Caco-2 (cell line): Measurements from ENCODE around the gene MAPKAP1. TPM values are rescaled to one million over a fixed set of nuclear protein-coding genes. Genes with fewer than 3 reads are reported as not detected.

Experiments used
- BruUV-seq: library from RNA; stranded (reverse); fragments of 400-500 nt; replicated peaks from 2 replicates; lab custom pipeline; 2021; lab: Mats Ljungman, UMichigan
- CTCF ChIA-PET: fragments of 300-600 bp; sonication (Branson Sonifier 250); formaldehyde crosslinking; loops from one replicate; lab custom pipeline; 2022; ENCODE audit warnings: antibody characterized with exemption; lab: Charles Lee
- POLR2A ChIA-PET: fragments of 300-600 bp; sonication (Branson Sonifier 250); formaldehyde crosslinking; loops from one replicate; lab custom pipeline; 2022; ENCODE audit warnings: antibody characterized with exemption; lab: Charles Lee
- DNase-seq, 2 experiments: peaks; one replicate each; pipeline versions ENCODE4 v3.0.0 to v3.0.0-alpha.2; 2020 to 2022
- H3K27me3 ChIP-seq: replicated peaks from 2 replicates; pipeline ENCODE4 v1.6.0; 2011; ENCODE audit warnings: low read length; ENCODE audit not compliant: control insufficient read depth, insufficient read depth
- H3K36me3 ChIP-seq: 2 replicates; pipeline ENCODE4 v1.5.1; 2011; ENCODE audit warnings: low read length; ENCODE audit not compliant: control insufficient read depth, insufficient read depth
- H3K4me1 ChIP-seq: fragments of 250-450 bp; sonication (Bioruptor Pico); 2 replicates; pipeline ENCODE4 v1.5.1; 2020; ENCODE audit warnings: mild to moderate bottlenecking
- H3K4me3 ChIP-seq: 2 replicates; pipeline ENCODE4 v1.5.1; 2011; ENCODE audit warnings: low read depth, mild to moderate bottlenecking, control low read depth, low read length
- H3K9me3 ChIP-seq: fragments of 250-450 bp; sonication (Bioruptor Pico); 2 replicates; pipeline ENCODE4 v1.5.1; 2020; ENCODE audit warnings: mild to moderate bottlenecking, moderate library complexity
- H3K27ac Mint-ChIP-seq: one replicate; pipeline ENCODE4 v1.8.0; 2022; ENCODE audit warnings: mixed read lengths; ENCODE audit not compliant: unreplicated experiment
- H3K27me3 Mint-ChIP-seq: one replicate; pipeline ENCODE4 v1.8.0; 2022; ENCODE audit warnings: mixed read lengths; ENCODE audit not compliant: insufficient read depth, unreplicated experiment
- H3K36me3 Mint-ChIP-seq: one replicate; pipeline ENCODE4 v1.8.0; 2022; ENCODE audit warnings: mild to moderate bottlenecking, mixed read lengths; ENCODE audit not compliant: insufficient read depth, unreplicated experiment
- H3K4me1 Mint-ChIP-seq: one replicate; pipeline ENCODE4 v1.8.0; 2022; ENCODE audit warnings: low read depth, mixed read lengths; ENCODE audit not compliant: unreplicated experiment
- H3K4me3 Mint-ChIP-seq: one replicate; pipeline ENCODE4 v1.8.0; 2022; ENCODE audit warnings: mild to moderate bottlenecking, moderate library complexity, mixed read lengths; ENCODE audit not compliant: unreplicated experiment
- H3K9me3 Mint-ChIP-seq: one replicate; pipeline ENCODE4 v1.8.0; 2022; ENCODE audit warnings: mixed read lengths; ENCODE audit not compliant: unreplicated experiment
- CTCF ChIP-seq, 2 experiments: fragments of 200-600 bp in 1 of 2; IDR thresholded peaks; 1 replicate in 1 of 2; 2 replicates in 1 of 2; pipeline versions ENCODE4 v1.5.1 to v1.8.0; 2011 to 2022; ENCODE audit warnings: antibody characterized with exemption in 1 of 2, control low read depth in 1 of 2, inconsistent platforms in 1 of 2, low read depth in 1 of 2, low read length in 1 of 2, mild to moderate bottlenecking in 1 of 2, moderate library complexity in 1 of 2; ENCODE audit not compliant: insufficient read depth in 1 of 2, severe bottlenecking in 1 of 2, unreplicated experiment in 1 of 2
- intact Hi-C: fragments of 100-400 bp; cut with micrococcal nuclease; formaldehyde crosslinking; loops from one replicate; pipeline ENCODE4 v1.10.0; 2022; ENCODE audit not compliant: unreplicated experiment
- total RNA-seq: library from RNA; stranded (reverse); gene quantifications from 2 replicates; pipeline ENCODE4 v1.2.3, GENCODE V29; 2022

Gene MAPKAP1
- total RNA-seq, 1 experiment from 2014 or later = 70.0 TPM

- H3K4me1 Mint-ChIP-seq = no peaks in the 10 kb centered on the region
- ChIA-PET POLR2A (no interaction called here), CTCF (no interaction called here)
- H3K36me3 Mint-ChIP-seq = no peaks in the 10 kb centered on the region
- H3K9me3 ChIP-seq = no peaks in the 10 kb centered on the region
- no peak overlapping the region for H3K27ac Mint-ChIP-seq
- intact Hi-C loops = no loop called here
- no peaks in the 10 kb centered on the region for H3K27me3 Mint-ChIP-seq
- H3K9me3 Mint-ChIP-seq = no peaks in the 10 kb centered on the region
- no peaks in the 10 kb centered on the region for H3K27me3 ChIP-seq
- no peaks in the 10 kb centered on the region for H3K36me3 ChIP-seq
- no TSS peak for BruUV-seq
- no peak for TF ChIP-seq CTCF (IDR thresholded peaks at IDR 0.05; ENCODE audit: insufficient read depth in 1 of 2, low read depth in 1 of 2, low read length in 1 of 2, severe bottlenecking in 1 of 2, unreplicated experiment in 1 of 2)
- no peak overlapping the region for H3K4me3 ChIP-seq
- no peak overlapping the region for H3K4me3 Mint-ChIP-seq
- no peak for DNase-seq
- peaks cover 9% of the 10 kb centered on the region for H3K4me1 ChIP-seq
These were observed 285.3 kb downstream of the MAPKAP1 start for GRCh38 chr9:125421591-125422181.

GRCh38 chr9:125421166-125421565 lies 285.8 kb downstream of the MAPKAP1 start:
- no peaks in the 10 kb centered on the region for H3K9me3 ChIP-seq
- no peak for TF ChIP-seq CTCF (IDR thresholded peaks at IDR 0.05; ENCODE audit: insufficient read depth in 1 of 2, low read depth in 1 of 2, low read length in 1 of 2, severe bottlenecking in 1 of 2, unreplicated experiment in 1 of 2)
- no peak overlapping the region for H3K4me3 ChIP-seq
- no peak overlapping the region for H3K27ac Mint-ChIP-seq
- no TSS peak for BruUV-seq
- CTCF ChIA-PET = no interaction called here
- H3K27me3 Mint-ChIP-seq = no peaks in the 10 kb centered on the region
- intact Hi-C loops = no loop called here
- no peaks in the 10 kb centered on the region for H3K36me3 Mint-ChIP-seq
- no peaks in the 10 kb centered on the region for H3K27me3 ChIP-seq
- H3K4me1 ChIP-seq = peaks cover 9% of the 10 kb centered on the region
- POLR2A ChIA-PET = no interaction called here
- no peaks in the 10 kb centered on the region for H3K36me3 ChIP-seq
- H3K4me3 Mint-ChIP-seq = no peak overlapping the region
- no peaks in the 10 kb centered on the region for H3K4me1 Mint-ChIP-seq
- H3K9me3 Mint-ChIP-seq = no peaks in the 10 kb centered on the region
- DNase-seq = no peak

GRCh38 chr9:125418404-125418803 lies 288.6 kb downstream of the MAPKAP1 start:
- intact Hi-C loops = loop anchor here (10.0 kb wide), 1 partner anchor 116 kb away; no protein-coding TSS in a partner anchor
- Mint-ChIP-seq H3K27ac (no peak overlapping the region), H3K4me3 (no peak overlapping the region), H3K36me3 (no peaks in the 10 kb centered on the region), H3K27me3 (no peaks in the 10 kb centered on the region), H3K4me1 (no peaks in the 10 kb centered on the region), H3K9me3 (no peaks in the 10 kb centered on the region)
- Histone ChIP-seq H3K4me1 (peaks cover 9% of the 10 kb centered on the region), H3K4me3 (no peak overlapping the region), H3K27me3 (no peaks in the 10 kb centered on the region), H3K9me3 (no peaks in the 10 kb centered on the region), H3K36me3 (no peaks in the 10 kb centered on the region)
- no peak for TF ChIP-seq CTCF (IDR thresholded peaks at IDR 0.05; ENCODE audit: insufficient read depth in 1 of 2, low read depth in 1 of 2, low read length in 1 of 2, severe bottlenecking in 1 of 2, unreplicated experiment in 1 of 2)
- POLR2A ChIA-PET = no interaction called here
- no peak for DNase-seq
- no TSS peak for BruUV-seq
- CTCF ChIA-PET = no interaction called here
